H9 (cell line): ENCODE measurements around the gene CHTOP. TPM values are rescaled to one million over a fixed set of nuclear protein-coding genes. Genes with fewer than 3 reads are reported as not detected.

Experiments
- DNase-seq: peaks from one replicate; pipeline ENCODE4 v3.0.0-alpha.2; 2017
- H2AFZ ChIP-seq: one replicate; pipeline ENCODE4 v1.6.1; 2013; ENCODE audit warnings: mild to moderate bottlenecking, low read length, control low read depth, moderate library complexity
- H2AK5ac ChIP-seq: 2 replicates; pipeline ENCODE4 v1.6.1; 2013; ENCODE audit warnings: low read length, control low read depth, mixed read lengths; ENCODE audit not compliant: insufficient read length
- H2BK120ac ChIP-seq: one replicate; pipeline ENCODE4 v1.6.1; 2013; ENCODE audit warnings: low read depth, mild to moderate bottlenecking, low read length, control low read depth, inconsistent platforms; ENCODE audit not compliant: poor library complexity, severe bottlenecking
- H2BK12ac ChIP-seq: 2 replicates; pipeline ENCODE4 v1.6.1; 2013; ENCODE audit warnings: low read length, control low read depth, mixed read lengths, low read depth; ENCODE audit not compliant: insufficient read length
- H2BK15ac ChIP-seq: 2 replicates; pipeline ENCODE4 v1.6.1; 2013; ENCODE audit warnings: low read depth, low read length, control low read depth
- H2BK20ac ChIP-seq: one replicate; pipeline ENCODE4 v1.6.1; 2013; ENCODE audit warnings: low read depth, mild to moderate bottlenecking, low read length, control low read depth, inconsistent platforms; ENCODE audit not compliant: poor library complexity, severe bottlenecking
- H2BK5ac ChIP-seq: 2 replicates; pipeline ENCODE4 v1.6.1; 2013; ENCODE audit warnings: low read length, control low read depth, mixed read lengths; ENCODE audit not compliant: insufficient read length
- H3K14ac ChIP-seq: 2 replicates; pipeline ENCODE4 v1.6.1; 2013; ENCODE audit warnings: low read length, control low read depth; ENCODE audit not compliant: insufficient read depth
- H3K18ac ChIP-seq: 2 replicates; pipeline ENCODE4 v1.6.1; 2013; ENCODE audit warnings: low read depth, mild to moderate bottlenecking, mixed read lengths, low read length, control low read depth; ENCODE audit not compliant: insufficient read length
- H3K23ac ChIP-seq: 2 replicates; pipeline ENCODE4 v1.6.1; 2013; ENCODE audit warnings: low read length, control low read depth, mixed read lengths, low read depth; ENCODE audit not compliant: insufficient read length
- H3K23me2 ChIP-seq: 2 replicates; pipeline ENCODE4 v1.6.1; 2013; ENCODE audit warnings: low read depth, mild to moderate bottlenecking, mixed read lengths, low read length, control low read depth; ENCODE audit not compliant: insufficient read length, poor library complexity, severe bottlenecking
- H3K27ac ChIP-seq: 2 replicates; pipeline ENCODE4 v1.5.1; 2013; ENCODE audit warnings: low read length, control low read depth, mixed read lengths, low read depth; ENCODE audit not compliant: insufficient read length
- H3K27me3 ChIP-seq: 2 replicates; pipeline ENCODE4 v1.6.1; 2013; ENCODE audit warnings: low read length, control low read depth, inconsistent platforms; ENCODE audit not compliant: insufficient read depth
- H3K4ac ChIP-seq: 2 replicates; pipeline ENCODE4 v1.6.1; 2013; ENCODE audit warnings: low read depth, mild to moderate bottlenecking, control low read depth, inconsistent platforms, low read length, moderate library complexity
- H3K4me1 ChIP-seq: 2 replicates; pipeline ENCODE4 v1.6.1; 2013; ENCODE audit warnings: low read length, control low read depth, inconsistent platforms; ENCODE audit not compliant: insufficient read depth
- H3K4me2 ChIP-seq: 2 replicates; pipeline ENCODE4 v1.6.1; 2013; ENCODE audit warnings: low read length, control low read depth, mixed read lengths; ENCODE audit not compliant: insufficient read length, insufficient read depth
- H3K56ac ChIP-seq: 2 replicates; pipeline ENCODE4 v1.6.1; 2013; ENCODE audit warnings: low read depth, mild to moderate bottlenecking, mixed read lengths, low read length, control low read depth; ENCODE audit not compliant: insufficient read length
- H3K79me1 ChIP-seq: 2 replicates; pipeline ENCODE4 v1.6.1; 2013; ENCODE audit warnings: low read depth, mild to moderate bottlenecking, moderate library complexity, low read length, control low read depth, inconsistent platforms; ENCODE audit not compliant: insufficient read depth, poor library complexity, severe bottlenecking
- H3K79me2 ChIP-seq: 2 replicates; pipeline ENCODE4 v1.6.1; 2013; ENCODE audit warnings: low read length, control low read depth, inconsistent platforms; ENCODE audit not compliant: insufficient read depth
- H3K9ac ChIP-seq: 2 replicates; pipeline ENCODE4 v1.6.1; 2013; ENCODE audit warnings: low read length, control low read depth, mixed read lengths; ENCODE audit not compliant: insufficient read length; ENCODE audit errors: extremely low read depth
- H3K9me3 ChIP-seq: one replicate; pipeline ENCODE4 v1.6.1; 2013; ENCODE audit warnings: low read depth, low read length, inconsistent platforms; ENCODE audit not compliant: control insufficient read depth
- H3T11ph ChIP-seq: one replicate; pipeline ENCODE4 v1.6.1; 2013; ENCODE audit warnings: mild to moderate bottlenecking, low read length, control low read depth, inconsistent platforms
- H4K20me1 ChIP-seq: one replicate; pipeline ENCODE4 v1.6.1; 2013; ENCODE audit not compliant: control insufficient read depth, insufficient read length, insufficient read depth
- H4K5ac ChIP-seq: 2 replicates; pipeline ENCODE4 v1.6.1; 2013; ENCODE audit warnings: low read depth, mild to moderate bottlenecking, mixed read lengths, low read length, control low read depth; ENCODE audit not compliant: insufficient read length
- H4K8ac ChIP-seq: replicated peaks from 2 replicates; pipeline ENCODE4 v1.6.1; 2013; ENCODE audit warnings: low read length, control low read depth, mixed read lengths, low read depth; ENCODE audit not compliant: insufficient read length
- H4K91ac ChIP-seq: 2 replicates; pipeline ENCODE4 v1.6.1; 2013; ENCODE audit warnings: low read depth, mild to moderate bottlenecking, moderate library complexity, mixed read lengths, low read length, control low read depth; ENCODE audit not compliant: insufficient read length
- H3K27ac Mint-ChIP-seq, 3 experiments: 2 replicates in 2 of 3; 3 replicates in 1 of 3; pipeline ENCODE4 v1.8.0; 2020 to 2021; ENCODE audit warnings: mixed read lengths in 3 of 3, mild to moderate bottlenecking in 1 of 3, moderate library complexity in 1 of 3
- H3K27me3 Mint-ChIP-seq: 2 replicates; pipeline ENCODE4 v1.8.0; 2021; ENCODE audit warnings: low read depth, mild to moderate bottlenecking, moderate library complexity, mixed read lengths
- H3K36me3 Mint-ChIP-seq, 3 experiments: 2 replicates in 2 of 3; 3 replicates in 1 of 3; pipeline ENCODE4 v1.8.0; 2020 to 2021; ENCODE audit warnings: low read depth in 3 of 3, mixed read lengths in 3 of 3; ENCODE audit not compliant: insufficient read depth in 1 of 3
- H3K4me1 Mint-ChIP-seq, 2 experiments: 2 replicates each; pipeline ENCODE4 v1.8.0; 2020; ENCODE audit warnings: mixed read lengths in 2 of 2
- H3K4me3 Mint-ChIP-seq, 2 experiments: 2 replicates in 1 of 2; 3 replicates in 1 of 2; pipeline ENCODE4 v1.8.0; 2020 to 2021; ENCODE audit warnings: mild to moderate bottlenecking in 2 of 2, mixed read lengths in 2 of 2, moderate library complexity in 1 of 2
- H3K9me3 Mint-ChIP-seq, 2 experiments: 2 replicates in 1 of 2; 3 replicates in 1 of 2; pipeline ENCODE4 v1.8.0; 2020; ENCODE audit warnings: mild to moderate bottlenecking in 2 of 2, mixed read lengths in 2 of 2, moderate library complexity in 1 of 2
- CTCF ChIP-seq: fragments of 200-600 bp; sonication (generic); conservative IDR thresholded peaks from 3 replicates; pipeline ENCODE4 v1.8.0; 2021; ENCODE audit warnings: antibody characterized with exemption, mild to moderate bottlenecking
- WGBS: extraction: QIAGEN DNeasy Blood & Tissue Kit; methylation state at CpG from one replicate; pipeline ENCODE4 v1.1.7; 2013; ENCODE audit warnings: missing lambda C conversion rate, low lambda C conversion rate, mixed read lengths; ENCODE audit not compliant: insufficient read length; ENCODE audit errors: extremely low coverage; 5-methylcytosine and 5-hydroxymethylcytosine counted together
- total RNA-seq: library from RNA; stranded (reverse); gene quantifications from 2 replicates; pipeline ENCODE4 v1.2.1, GENCODE V29; 2021

The CHTOP gene
- total RNA-seq, 1 experiment from 2014 or later = 126 TPM

DNA sequence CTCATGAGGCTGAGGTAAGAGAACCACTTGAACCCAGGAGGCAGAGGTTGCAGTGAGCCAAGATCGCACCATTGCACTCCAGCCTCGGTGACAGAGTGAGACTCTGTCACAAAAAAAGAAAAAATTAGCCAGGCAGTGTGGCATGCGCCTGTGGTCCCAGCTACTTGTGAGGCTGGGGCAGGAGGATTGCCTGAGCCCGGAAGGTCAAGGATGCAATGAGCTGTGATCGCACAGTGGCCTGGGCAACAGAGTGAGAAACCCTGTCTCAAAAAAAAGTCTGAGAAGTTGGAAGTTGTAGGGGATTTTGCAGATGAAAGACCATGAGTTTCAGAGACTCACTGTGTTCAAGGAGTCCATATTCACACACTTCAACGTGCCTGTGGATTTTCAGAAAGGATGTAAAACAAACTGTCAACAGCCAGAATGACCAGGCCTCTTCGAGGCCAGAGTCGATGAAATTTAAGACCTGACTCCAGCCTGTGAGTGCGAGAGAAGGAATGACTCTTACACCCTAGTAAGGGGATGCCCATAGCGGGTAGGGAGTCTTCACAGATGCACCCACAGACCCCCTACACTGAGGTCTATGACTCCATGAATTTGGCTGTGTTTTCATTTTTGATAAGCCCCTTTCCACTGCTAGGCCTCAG lies 8.8 kb upstream of the CHTOP start:
- H4K8ac ChIP-seq = no peak overlapping the region
- H4K91ac ChIP-seq = no peak overlapping the region
- no peaks in the 10 kb centered on the region; a peak in 1 of 5 replicates for H3K9me3 Mint-ChIP-seq
- H2AFZ ChIP-seq = no peak overlapping the region
- H4K5ac ChIP-seq = no peak overlapping the region
- no peak overlapping the region for H3T11ph ChIP-seq
- no peak for TF ChIP-seq CTCF
- no peaks in the 10 kb centered on the region for H3K79me2 ChIP-seq
- no peak overlapping the region for H2BK5ac ChIP-seq
- no peak for DNase-seq
- no CpG with 5 or more reads among the region's 10 CpGs for WGBS
- H4K20me1 ChIP-seq = no peaks in the 10 kb centered on the region
- peaks cover 7% of the 10 kb centered on the region for H3K23me2 ChIP-seq
- no peak overlapping the region for H3K18ac ChIP-seq
- H3K27me3 Mint-ChIP-seq = 0 out of 2 replicates have a peak, but pooled peaks cover 2% of the 10 kb centered on the region
- no peak overlapping the region for H3K27ac Mint-ChIP-seq
- H2BK20ac ChIP-seq = no peak overlapping the region
- H3K79me1 ChIP-seq = no peaks in the 10 kb centered on the region
- H3K9me3 ChIP-seq = no peaks in the 10 kb centered on the region
- H3K27ac ChIP-seq = no peak overlapping the region
- no peak overlapping the region for H2BK15ac ChIP-seq
- H3K9ac ChIP-seq = no peak overlapping the region
- H3K36me3 Mint-ChIP-seq = peaks cover 11 to 27% (median 21%) of the 10 kb centered on the region in 3 experiments
- H3K27me3 ChIP-seq = no peaks in the 10 kb centered on the region
- peaks cover 48 to 49% of the 10 kb centered on the region in 2 experiments for H3K4me1 Mint-ChIP-seq
- H3K23ac ChIP-seq = no peak overlapping the region
- H3K4me1 ChIP-seq = 0 out of 2 replicates have a peak, but pooled peaks cover 4% of the 10 kb centered on the region
- H2BK120ac ChIP-seq = no peak overlapping the region
- no peak overlapping the region for H3K4ac ChIP-seq
- no peak overlapping the region for H3K4me2 ChIP-seq
- H3K4me3 Mint-ChIP-seq = no peak overlapping the region
- no peak overlapping the region for H3K56ac ChIP-seq
- H2BK12ac ChIP-seq = no peak overlapping the region
- no peak overlapping the region for H3K14ac ChIP-seq
- no peak overlapping the region for H2AK5ac ChIP-seq
